ENCODE results near the gene FALEC.
A peak's percentile ranks its signal among the peaks of the same experiment; 100 is the strongest.

The FALEC gene

GRCh38 chr1:150521196-150521968 lies 5.8 kb downstream of the FALEC start:
- no peak for DNase-seq (ENCODE audit: low read depth, low spot score)
- Histone ChIP-seq H3K36me3 (ENCODE audit: insufficient read depth, insufficient read length, low read length) (peaks cover 4% of the 10 kb centered on the region), H3K4me1 (ENCODE audit: insufficient read depth, insufficient read length) (peaks cover 5% of the 10 kb centered on the region), H3K4me3 (ENCODE audit: insufficient read length, low read depth) (no peak overlapping the region), H3K27me3 (ENCODE audit: insufficient read depth, insufficient read length) (no peaks in the 10 kb centered on the region), H3K9me3 (ENCODE audit: insufficient read depth, low read length) (no peaks in the 10 kb centered on the region), H3K9ac (ENCODE audit: insufficient read length, low read depth) (no peak overlapping the region)
- TF ChIP-seq YY1 (IDR thresholded peaks at IDR 0.05; ENCODE audit: insufficient read depth, insufficient read length) (no peak), ZNF274 (IDR thresholded peaks at IDR 0.05; ENCODE audit: low read depth, low read length) (no peak), SUZ12 (IDR thresholded peaks at IDR 0.05; ENCODE audit: extremely low read depth, insufficient read depth, insufficient read length) (no peak)

- Histone ChIP-seq H3K4me3 (ENCODE audit: insufficient read length, low read depth) (no peak overlapping the region), H3K36me3 (ENCODE audit: insufficient read depth, insufficient read length, low read length) (no peaks in the 10 kb centered on the region), H3K4me1 (ENCODE audit: insufficient read depth, insufficient read length) (no peaks in the 10 kb centered on the region), H3K27me3 (ENCODE audit: insufficient read depth, insufficient read length) (no peaks in the 10 kb centered on the region), H3K9me3 (ENCODE audit: insufficient read depth, low read length) (no peaks in the 10 kb centered on the region), H3K9ac (ENCODE audit: insufficient read length, low read depth) (no peak overlapping the region)
- no peak for TF ChIP-seq ZNF274 (IDR thresholded peaks at IDR 0.05; ENCODE audit: low read depth, low read length)
- TF ChIP-seq YY1 (IDR thresholded peaks at IDR 0.05; ENCODE audit: insufficient read depth, insufficient read length) = no peak
- TF ChIP-seq SUZ12 (IDR thresholded peaks at IDR 0.05; ENCODE audit: extremely low read depth, insufficient read depth, insufficient read length) = no peak
- DNase-seq (ENCODE audit: low read depth, low spot score) = no peak
Observed at GRCh38 chr1:150525348-150525747, 9.8 kb downstream of the FALEC start.

- peaks cover 10% of the 10 kb centered on the region for H3K4me1 ChIP-seq (ENCODE audit: insufficient read depth, insufficient read length)
- DNase-seq (ENCODE audit: low read depth, low spot score) = no peak
- no peaks in the 10 kb centered on the region for H3K9me3 ChIP-seq (ENCODE audit: insufficient read depth, low read length)
- no peak overlapping the region for H3K4me3 ChIP-seq (ENCODE audit: insufficient read length, low read depth)
- no peaks in the 10 kb centered on the region for H3K36me3 ChIP-seq (ENCODE audit: insufficient read depth, insufficient read length, low read length)
- no peaks in the 10 kb centered on the region for H3K27me3 ChIP-seq (ENCODE audit: insufficient read depth, insufficient read length)
- H3K9ac ChIP-seq (ENCODE audit: insufficient read length, low read depth) = no peak overlapping the region
- TF ChIP-seq YY1 (IDR thresholded peaks at IDR 0.05; ENCODE audit: insufficient read depth, insufficient read length) (no peak), SUZ12 (IDR thresholded peaks at IDR 0.05; ENCODE audit: extremely low read depth, insufficient read depth, insufficient read length) (no peak), ZNF274 (IDR thresholded peaks at IDR 0.05; ENCODE audit: low read depth, low read length) (no peak)
Observed at GRCh38 chr1:150528196-150528595, 12.6 kb downstream of the FALEC start.

GRCh38 chr1:150529017-150529416 lies 13.5 kb downstream of the FALEC start:
- no peak for DNase-seq (ENCODE audit: low read depth, low spot score)
- no peaks in the 10 kb centered on the region for H3K36me3 ChIP-seq (ENCODE audit: insufficient read depth, insufficient read length, low read length)
- no peaks in the 10 kb centered on the region for H3K27me3 ChIP-seq (ENCODE audit: insufficient read depth, insufficient read length)
- peaks cover 15% of the 10 kb centered on the region for H3K4me1 ChIP-seq (ENCODE audit: insufficient read depth, insufficient read length)
- no peak for TF ChIP-seq ZNF274 (IDR thresholded peaks at IDR 0.05; ENCODE audit: low read depth, low read length)
- TF ChIP-seq YY1 (IDR thresholded peaks at IDR 0.05; ENCODE audit: insufficient read depth, insufficient read length) = no peak
- no peak overlapping the region for H3K9ac ChIP-seq (ENCODE audit: insufficient read length, low read depth)
- no peaks in the 10 kb centered on the region for H3K9me3 ChIP-seq (ENCODE audit: insufficient read depth, low read length)
- no peak overlapping the region for H3K4me3 ChIP-seq (ENCODE audit: insufficient read length, low read depth)

- Histone ChIP-seq H3K4me1 (ENCODE audit: insufficient read depth, insufficient read length) (peaks cover 21% of the 10 kb centered on the region), H3K4me3 (ENCODE audit: insufficient read length, low read depth) (no peak overlapping the region), H3K36me3 (ENCODE audit: insufficient read depth, insufficient read length, low read length) (no peaks in the 10 kb centered on the region), H3K27me3 (ENCODE audit: insufficient read depth, insufficient read length) (no peaks in the 10 kb centered on the region), H3K9me3 (ENCODE audit: insufficient read depth, low read length) (no peaks in the 10 kb centered on the region), H3K9ac (ENCODE audit: insufficient read length, low read depth) (peak overlapping the region; percentile 6)
- no peak for DNase-seq (ENCODE audit: low read depth, low spot score)
- TF ChIP-seq ZNF274 (IDR thresholded peaks at IDR 0.05; ENCODE audit: low read depth, low read length) = no peak
- TF ChIP-seq SUZ12 (IDR thresholded peaks at IDR 0.05; ENCODE audit: extremely low read depth, insufficient read depth, insufficient read length) = no peak
- TF ChIP-seq YY1 (IDR thresholded peaks at IDR 0.05; ENCODE audit: insufficient read depth, insufficient read length) = no peak
Observed at GRCh38 chr1:150530491-150531159, 15.1 kb downstream of the FALEC start.

- Histone ChIP-seq H3K4me3 (ENCODE audit: insufficient read length, low read depth) (no peak overlapping the region), H3K9ac (ENCODE audit: insufficient read length, low read depth) (peak overlapping the region; percentile 39), H3K9me3 (ENCODE audit: insufficient read depth, low read length) (no peaks in the 10 kb centered on the region), H3K36me3 (ENCODE audit: insufficient read depth, insufficient read length, low read length) (no peaks in the 10 kb centered on the region), H3K4me1 (ENCODE audit: insufficient read depth, insufficient read length) (peaks cover 31% of the 10 kb centered on the region), H3K27me3 (ENCODE audit: insufficient read depth, insufficient read length) (no peaks in the 10 kb centered on the region)
- no peak for DNase-seq (ENCODE audit: low read depth, low spot score)
- TF ChIP-seq SUZ12 (IDR thresholded peaks at IDR 0.05; ENCODE audit: extremely low read depth, insufficient read depth, insufficient read length) (no peak), ZNF274 (IDR thresholded peaks at IDR 0.05; ENCODE audit: low read depth, low read length) (no peak), YY1 (IDR thresholded peaks at IDR 0.05; ENCODE audit: insufficient read depth, insufficient read length) (no peak)
Observed at GRCh38 chr1:150532860-150533259, 17.3 kb downstream of the FALEC start.

GRCh38 chr1:150534002-150534401 lies 18.4 kb downstream of the FALEC start:
- no peaks in the 10 kb centered on the region for H3K27me3 ChIP-seq (ENCODE audit: insufficient read depth, insufficient read length)

More at GRCh38 chr1:150534002-150534401, 18.4 kb downstream of the FALEC start:
- DNase-seq (ENCODE audit: low read depth, low spot score) = no peak
- TF ChIP-seq SUZ12 (IDR thresholded peaks at IDR 0.05; ENCODE audit: extremely low read depth, insufficient read depth, insufficient read length) (no peak), ZNF274 (IDR thresholded peaks at IDR 0.05; ENCODE audit: low read depth, low read length) (no peak), YY1 (IDR thresholded peaks at IDR 0.05; ENCODE audit: insufficient read depth, insufficient read length) (no peak)
- Histone ChIP-seq H3K36me3 (ENCODE audit: insufficient read depth, insufficient read length, low read length) (no peaks in the 10 kb centered on the region), H3K9ac (ENCODE audit: insufficient read length, low read depth) (no peak overlapping the region), H3K9me3 (ENCODE audit: insufficient read depth, low read length) (no peaks in the 10 kb centered on the region), H3K4me3 (ENCODE audit: insufficient read length, low read depth) (no peak overlapping the region), H3K4me1 (ENCODE audit: insufficient read depth, insufficient read length) (peaks cover 34% of the 10 kb centered on the region)
